Skeletal muscle tissue (tissue), 4 donors: ENCODE data around the gene DSG3. TPM values are rescaled to one million over a fixed set of nuclear protein-coding genes. Genes with fewer than 3 reads are reported as not detected.
A peak's percentile ranks its signal among the peaks of the same experiment; 100 is the strongest.
"Not testable (repeated sequence)": the region's sequence is repeated elsewhere in the genome, so short reads cannot be mapped to it uniquely, and the experiment has no call there.

Experiments used
- H3K27ac ChIP-seq: one replicate; pipeline ENCODE4 v1.7.0; 2013; ENCODE audit warnings: mild to moderate bottlenecking, low read depth, low read length, inconsistent platforms
- H3K27me3 ChIP-seq, 3 donors: one replicate each; pipeline ENCODE4 v1.7.0; 2013; ENCODE audit warnings: low read length in 3 of 3; ENCODE audit not compliant: control insufficient read depth in 3 of 3, insufficient read depth in 3 of 3
- H3K36me3 ChIP-seq, 3 donors: one replicate each; pipeline ENCODE4 v1.7.0; 2013; ENCODE audit warnings: low read length in 3 of 3; ENCODE audit not compliant: control insufficient read depth in 3 of 3, insufficient read depth in 3 of 3
- H3K4me1 ChIP-seq, 3 donors: one replicate each; pipeline ENCODE4 v1.7.0; 2013; ENCODE audit warnings: low read length in 3 of 3, mild to moderate bottlenecking in 3 of 3; ENCODE audit not compliant: control insufficient read depth in 3 of 3, insufficient read depth in 3 of 3
- H3K4me3 ChIP-seq, 3 donors: one replicate each; pipeline ENCODE4 v1.7.0; 2013; ENCODE audit warnings: low read length in 3 of 3
- H3K9ac ChIP-seq, 3 donors: one replicate each; pipeline ENCODE4 v1.7.0; 2013; ENCODE audit warnings: low read length in 3 of 3, mild to moderate bottlenecking in 3 of 3, moderate library complexity in 2 of 3, low read depth in 1 of 3
- H3K9me3 ChIP-seq, 3 donors: one replicate each; pipeline ENCODE4 v1.7.0; 2013; ENCODE audit warnings: low read length in 3 of 3; ENCODE audit not compliant: control insufficient read depth in 3 of 3
- total RNA-seq: library from RNA; depleted of rRNA; stranded (reverse); fragments of >200 nt; gene quantifications from one replicate; pipeline ENCODE4 v1.2.3, GENCODE V29; 2014
- donor health status: Osteomylitis.

Gene DSG3
- total RNA-seq, 1 donor from 2014 or later = not detected

GRCh38 chr18:31489311-31489710 is 41.8 kb downstream of the DSG3 start:
- Histone ChIP-seq H3K9ac (no peak overlapping the region), H3K27ac (no peak overlapping the region), H3K36me3 (no peaks in the 10 kb centered on the region), H3K27me3 (peaks cover 0 to 2% (median 0%) of the 10 kb centered on the region in 3 donors), H3K4me1 (no peaks in the 10 kb centered on the region), H3K4me3 (no peak overlapping the region), H3K9me3 (no peaks in the 10 kb centered on the region)

GRCh38 chr18:31490387-31490786 is 42.8 kb downstream of the DSG3 start:
- no peaks in the 10 kb centered on the region for H3K36me3 ChIP-seq
- H3K4me1 ChIP-seq = no peaks in the 10 kb centered on the region
- H3K4me3 ChIP-seq = no peak overlapping the region
- H3K27ac ChIP-seq = no peak overlapping the region
- no peaks in the 10 kb centered on the region for H3K9me3 ChIP-seq
- H3K27me3 ChIP-seq = peaks cover 0 to 2% (median 0%) of the 10 kb centered on the region in 3 donors
- H3K9ac ChIP-seq = no peak overlapping the region

GRCh38 chr18:31490833-31491232 is 43.3 kb downstream of the DSG3 start:
- H3K9me3 ChIP-seq = no peaks in the 10 kb centered on the region
- no peak overlapping the region for H3K27ac ChIP-seq
- no peak overlapping the region for H3K9ac ChIP-seq
- no peak overlapping the region for H3K4me3 ChIP-seq
- H3K4me1 ChIP-seq = no peaks in the 10 kb centered on the region
- peaks cover 0 to 2% (median 0%) of the 10 kb centered on the region in 3 donors for H3K27me3 ChIP-seq
- no peaks in the 10 kb centered on the region for H3K36me3 ChIP-seq

- no peak overlapping the region for H3K27ac ChIP-seq
- H3K4me3 ChIP-seq = no peak overlapping the region
- H3K9me3 ChIP-seq = no peaks in the 10 kb centered on the region
- no peaks in the 10 kb centered on the region for H3K36me3 ChIP-seq
- no peaks in the 10 kb centered on the region for H3K4me1 ChIP-seq
- H3K27me3 ChIP-seq = peaks cover 0 to under 1% (median 0%) of the 10 kb centered on the region in 3 donors
- H3K9ac ChIP-seq = no peak overlapping the region
Measured at GRCh38 chr18:31491586-31491985, 44.0 kb downstream of the DSG3 start.

- no peaks in the 10 kb centered on the region for H3K9me3 ChIP-seq
- no peak overlapping the region for H3K9ac ChIP-seq
- H3K4me3 ChIP-seq = no peak overlapping the region
- no peaks in the 10 kb centered on the region for H3K4me1 ChIP-seq
- no peaks in the 10 kb centered on the region for H3K36me3 ChIP-seq
- no peak overlapping the region for H3K27ac ChIP-seq
- no peaks in the 10 kb centered on the region for H3K27me3 ChIP-seq
Measured at GRCh38 chr18:31492671-31493070, 45.1 kb downstream of the DSG3 start.

GRCh38 chr18:31493171-31493570 is 45.6 kb downstream of the DSG3 start:
- Histone ChIP-seq H3K27me3 (no peaks in the 10 kb centered on the region), H3K4me3 (no peak overlapping the region), H3K9ac (no peak overlapping the region), H3K27ac (no peak overlapping the region), H3K4me1 (peaks cover 0 to 1% (median under 1%) of the 10 kb centered on the region in 3 donors), H3K36me3 (no peaks in the 10 kb centered on the region), H3K9me3 (no peaks in the 10 kb centered on the region)

- Histone ChIP-seq H3K9ac (no peak overlapping the region), H3K27me3 (peaks cover 0 to 4% (median 2%) of the 10 kb centered on the region in 3 donors), H3K9me3 (no peaks in the 10 kb centered on the region), H3K4me3 (no peak overlapping the region), H3K4me1 (peaks cover 3 to 5% (median 3%) of the 10 kb centered on the region in 3 donors), H3K27ac (no peak overlapping the region), H3K36me3 (no peaks in the 10 kb centered on the region)
Measured at GRCh38 chr18:31493941-31494340, 46.4 kb downstream of the DSG3 start.

GRCh38 chr18:31494705-31495244 is 47.2 kb downstream of the DSG3 start:
- not testable (repeated sequence) for H3K36me3 ChIP-seq, H3K9ac ChIP-seq, H3K4me1 ChIP-seq, H3K4me3 ChIP-seq, H3K27ac ChIP-seq, H3K9me3 ChIP-seq
- H3K27me3 ChIP-seq = peaks cover 0 to 12% (median 5%) of the 10 kb centered on the region in 3 donors

GRCh38 chr18:31497404-31497835 is 49.9 kb downstream of the DSG3 start:
- no peaks in the 10 kb centered on the region for H3K9me3 ChIP-seq
- no peak overlapping the region for H3K27ac ChIP-seq
- peak overlapping the region in 1 of 3 donors; percentile 72 for H3K4me3 ChIP-seq
- no peak overlapping the region for H3K9ac ChIP-seq
- H3K4me1 ChIP-seq = peaks cover 3 to 5% (median 3%) of the 10 kb centered on the region in 3 donors
- peaks cover 5 to 20% (median 12%) of the 10 kb centered on the region in 3 donors for H3K27me3 ChIP-seq
- H3K36me3 ChIP-seq = no peaks in the 10 kb centered on the region

- peaks cover 5 to 20% (median 12%) of the 10 kb centered on the region in 3 donors for H3K27me3 ChIP-seq
- H3K4me3 ChIP-seq = peak within 1 kb of the TSS; percentile 55 to 77 (median 72)
- no peaks in the 10 kb centered on the region for H3K36me3 ChIP-seq
- peaks cover 3 to 5% (median 3%) of the 10 kb centered on the region in 3 donors for H3K4me1 ChIP-seq
- no peak within 1 kb of the TSS for H3K27ac ChIP-seq
- H3K9me3 ChIP-seq = no peaks in the 10 kb centered on the region
- H3K9ac ChIP-seq = peak within 1 kb of the TSS; percentile 59 to 74 (median 60)
Measured at GRCh38 chr18:31497836-31498573, 50.5 kb downstream of the DSG3 start, which contains the start of gene DSG2. DSG2 (plus strand) TSS chr18:31498177; CDS start chr18:31498252, 75 bp downstream.
